T-helper 1 cell treated with Interleukin-12 subunit alpha and Interleukin-12 subunit beta and Interleukin-4 antibody, amounts not matched to agents 30 ng/mL and 1 ng/mL, for 36 hours (primary cell): ENCODE measurements around the gene PLEKHA6. TPM values are rescaled to one million over a fixed set of nuclear protein-coding genes. Genes with fewer than 3 reads are reported as not detected.

Source experiments
- intact Hi-C: fragments of 100-400 bp; cut with micrococcal nuclease; formaldehyde crosslinking; loops from one replicate; pipeline ENCODE4 v1.15.1; 2024
- total RNA-seq: library from RNA; stranded (reverse); gene quantifications from 2 replicates; pipeline ENCODE4 v1.2.3, GENCODE V29; 2022

Gene PLEKHA6
- total RNA-seq: 0.29 and 0.32 TPM in 2 replicates

GRCh38 chr1:204359474-204360255, at the start of gene PLEKHA6:
Gene PLEKHA6, minus strand, starts transcription at chr1:204359929. Its CDS starts 86,202 bp downstream, at chr1:204273727.
- intact Hi-C loops: loop anchor here (5.0 kb wide), 1 partner anchor 38 kb away; no protein-coding TSS in a partner anchor

- intact Hi-C loops: loop anchor here (5.0 to 10.0 kb wide), 2 partner anchors 782 to 1594 kb away; partner anchors contain the start of genes ATP2B4 and PCAT6
These were observed 49.4 kb upstream of the PLEKHA6 start for GRCh38 chr1:204409123-204409522.

- intact Hi-C loops: loop anchor here (5.0 to 10.0 kb wide), 2 partner anchors 781 to 1594 kb away; partner anchors contain the start of genes ATP2B4 and PCAT6
These were observed 48.9 kb upstream of the PLEKHA6 start for GRCh38 chr1:204408602-204409001.

GRCh38 chr1:204408074-204408507, 48.4 kb upstream of the PLEKHA6 start:
- intact Hi-C loops: loop anchor here (5.0 to 10.0 kb wide), 2 partner anchors 781 to 1593 kb away; partner anchors contain the start of genes ATP2B4 and PCAT6

GRCh38 chr1:204407295-204407971, 47.7 kb upstream of the PLEKHA6 start:
- intact Hi-C loops: loop anchor here (1.0 to 10.0 kb wide), 3 partner anchors 9 to 1593 kb away; partner anchors contain the start of genes ATP2B4 and PCAT6

GRCh38 chr1:204406621-204407020, 46.9 kb upstream of the PLEKHA6 start:
- intact Hi-C loops: loop anchor here (1.0 to 10.0 kb wide), 3 partner anchors 8 to 1592 kb away; partner anchors contain the start of genes ATP2B4 and PCAT6

- intact Hi-C loops: loop anchor here (5.0 to 10.0 kb wide), 2 partner anchors 779 to 1591 kb away; partner anchors contain the start of genes ATP2B4 and PCAT6
These were observed 46.3 kb upstream of the PLEKHA6 start for GRCh38 chr1:204405988-204406387.

GRCh38 chr1:204404629-204405028, 44.9 kb upstream of the PLEKHA6 start:
- intact Hi-C loops: loop anchor here (5.0 to 10.0 kb wide), 2 partner anchors 777 to 1590 kb away; partner anchors contain the start of genes ATP2B4 and PCAT6

- intact Hi-C loops: loop anchor here (10.0 kb wide), 1 partner anchor 1588 kb away; the partner anchor contains the start of gene PCAT6
These were observed 42.7 kb upstream of the PLEKHA6 start for GRCh38 chr1:204402391-204402790.

GRCh38 chr1:204401730-204402129, 42.0 kb upstream of the PLEKHA6 start:
- intact Hi-C loops: loop anchor here (10.0 kb wide), 1 partner anchor 1587 kb away; the partner anchor contains the start of gene PCAT6

- intact Hi-C loops: loop anchor here (10.0 kb wide), 1 partner anchor 1586 kb away; the partner anchor contains the start of gene PCAT6
These were observed 41.3 kb upstream of the PLEKHA6 start for GRCh38 chr1:204400882-204401510.

GRCh38 chr1:204398197-204399125, 38.7 kb upstream of the PLEKHA6 start:
- intact Hi-C loops: loop anchor here (1.0 to 5.0 kb wide), 4 partner anchors 9 to 236 kb away; no protein-coding TSS in a partner anchor

- intact Hi-C loops: loop anchor here (5.0 kb wide), 1 partner anchor 34 kb away; no protein-coding TSS in a partner anchor
These were observed 36.4 kb upstream of the PLEKHA6 start for GRCh38 chr1:204396015-204396583.

GRCh38 chr1:204391629-204392028, 31.9 kb upstream of the PLEKHA6 start:
- intact Hi-C loops: no loop called here

GRCh38 chr1:204390751-204391466, 31.2 kb upstream of the PLEKHA6 start:
- intact Hi-C loops: no loop called here

- intact Hi-C loops: no loop called here
These were observed 26.0 kb upstream of the PLEKHA6 start for GRCh38 chr1:204385727-204386126.

- intact Hi-C loops: no loop called here
These were observed 25.1 kb upstream of the PLEKHA6 start for GRCh38 chr1:204384636-204385352.
